Measurements from ENCODE around the gene ZNF335.

ZNF335 gene

DNA sequence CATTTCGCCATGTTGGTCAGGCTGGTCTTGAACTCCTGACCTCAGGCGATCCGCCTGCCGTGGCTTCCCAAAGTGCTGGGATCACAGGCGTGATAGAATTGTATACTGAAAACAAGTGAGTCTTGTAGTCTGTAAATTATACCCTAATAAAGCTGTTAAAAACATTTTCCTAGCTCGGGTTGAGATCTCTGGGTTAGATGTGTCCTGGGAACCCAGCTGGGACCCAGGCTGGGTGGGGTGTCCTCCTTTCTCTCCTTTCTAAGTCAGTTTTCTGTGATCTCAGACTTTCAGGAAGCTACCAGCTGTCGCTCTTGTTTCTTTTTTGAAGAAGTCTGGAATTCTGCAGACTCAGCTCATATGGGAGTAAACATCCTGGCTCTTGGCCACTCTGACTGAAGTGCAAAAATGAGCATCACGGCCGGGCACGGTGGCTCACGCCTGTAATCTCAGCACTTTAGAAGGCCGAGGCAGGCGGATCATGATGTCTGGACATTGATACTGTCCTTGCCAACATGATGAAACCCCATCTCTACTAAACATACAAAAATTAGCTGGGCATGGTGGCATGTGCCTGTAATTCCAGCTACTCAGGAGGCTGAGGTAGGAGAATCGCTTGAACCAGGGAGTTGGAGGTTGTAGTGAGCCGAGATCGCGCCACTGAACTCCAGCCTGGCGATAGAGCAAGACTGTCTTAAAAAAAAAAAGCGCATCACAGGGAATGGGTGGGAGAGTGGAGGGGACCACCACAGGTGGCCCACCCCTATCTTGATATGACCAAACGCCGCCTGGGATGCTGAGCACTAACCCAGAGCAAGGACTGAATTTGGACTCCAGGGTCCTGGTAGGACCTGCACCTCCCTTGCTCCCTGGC lies 47.4 kb downstream of the ZNF335 start:
- Histone ChIP-seq H2AK5ac (ENCODE audit: low read length, severe bottlenecking) (peak overlapping the region; percentile 82), H3K14ac (ENCODE audit: low read length in 2 of 2) (peak overlapping the region in 1 of 2 experiments; percentile 7), H4K8ac (ENCODE audit: low read length) (peak overlapping the region; percentile 77), H2BK5ac (ENCODE audit: low read depth, low read length, poor library complexity, severe bottlenecking) (no peak overlapping the region), H3K23ac (ENCODE audit: low read length in 2 of 2) (no peak overlapping the region), H2AFZ (ENCODE audit: low read depth, low read length) (no peak overlapping the region), H3K27me3 (ENCODE audit: control insufficient read depth in 1 of 2, insufficient read depth in 1 of 2, low read length in 2 of 2) (no peaks in the 10 kb centered on the region), H3K18ac (ENCODE audit: low read depth in 1 of 2, low read length in 2 of 2) (peak overlapping the region; percentile 63 to 72), H3K9me3 (ENCODE audit: control insufficient read depth, low read length) (no peaks in the 10 kb centered on the region), H3K36me3 (ENCODE audit: control insufficient read depth in 1 of 2, insufficient read depth in 2 of 2, low read depth in 1 of 2, low read length in 2 of 2) (no peaks in the 10 kb centered on the region), H4K91ac (ENCODE audit: low read length) (peak overlapping the region; percentile 90), H2BK120ac (ENCODE audit: low read depth, low read length) (peak overlapping the region; percentile 61), H3K9ac (ENCODE audit: low read length) (peak overlapping the region; percentile 66), H3K4me2 (ENCODE audit: low read length, poor library complexity, severe bottlenecking) (peak overlapping the region; percentile 19), H3K4me3 (ENCODE audit: insufficient read depth in 1 of 2, low read depth in 1 of 2, low read length in 2 of 2) (no peak overlapping the region), H3K79me1 (replicated peaks; ENCODE audit: low read length, poor library complexity, severe bottlenecking) (no peaks in the 10 kb centered on the region), H3K27ac (ENCODE audit: low read length, poor library complexity, severe bottlenecking) (peak overlapping the region; percentile 56), H3K4ac (ENCODE audit: low read depth in 1 of 2, low read length in 2 of 2) (peak overlapping the region; percentile 57 to 64), H2BK15ac (ENCODE audit: low read depth, poor library complexity, severe bottlenecking) (peak overlapping the region; percentile 69), H2BK12ac (ENCODE audit: low read length in 2 of 2) (peak overlapping the region; percentile 66 to 91), H3K4me1 (ENCODE audit: control insufficient read depth, insufficient read depth, low read depth, low read length) (peaks cover 19% of the 10 kb centered on the region)
- WGBS, result 47% methylated on average over 20 of the region's 21 CpGs
- DNase-seq, result peak; percentile 89

DNA sequence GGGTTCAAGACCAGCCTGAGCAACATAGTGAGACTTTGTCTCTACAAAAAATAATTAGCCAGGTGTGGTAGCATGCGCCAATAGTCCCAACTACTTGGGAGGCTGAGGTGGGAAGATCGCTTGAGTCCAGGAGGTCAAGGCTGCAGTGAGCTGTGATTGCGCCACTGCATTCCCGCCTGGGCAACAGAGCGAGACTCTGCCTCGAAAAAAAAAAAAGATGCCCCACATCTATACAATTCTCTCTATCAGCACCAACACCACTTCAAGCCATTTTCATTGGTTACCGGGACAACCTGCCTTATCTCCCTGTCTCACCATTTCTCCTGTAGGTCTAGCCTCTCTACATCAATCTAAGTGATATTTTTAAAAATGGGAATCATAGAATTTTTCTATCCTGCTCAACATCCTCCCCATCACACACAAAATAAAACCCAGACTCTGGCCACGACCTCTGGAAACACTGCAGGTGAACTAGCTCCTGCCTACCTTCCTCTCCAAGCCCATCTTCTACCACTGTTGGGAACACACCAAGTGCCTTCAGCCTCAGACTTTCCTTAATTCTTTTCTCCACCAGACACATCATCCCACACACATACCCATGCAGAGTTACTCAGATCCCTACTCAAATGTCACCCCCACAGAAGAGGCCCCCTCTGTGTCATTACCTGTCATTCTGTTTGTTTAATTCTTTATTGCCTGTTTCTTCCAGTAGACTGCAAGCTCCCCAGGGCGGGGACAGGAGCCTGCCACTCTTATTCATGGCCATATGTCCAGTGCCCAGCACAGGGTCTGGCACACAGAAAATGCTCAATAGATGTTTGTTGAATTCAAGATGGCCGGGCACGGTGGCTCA lies 50.4 kb downstream of the ZNF335 start:
- Histone ChIP-seq H2BK15ac (ENCODE audit: low read depth, poor library complexity, severe bottlenecking) (peak overlapping the region; percentile 52), H2AFZ (ENCODE audit: low read depth, low read length) (no peak overlapping the region), H3K9me3 (ENCODE audit: control insufficient read depth, low read length) (no peaks in the 10 kb centered on the region), H2AK5ac (ENCODE audit: low read length, severe bottlenecking) (peak overlapping the region; percentile 72), H3K4me3 (ENCODE audit: insufficient read depth in 1 of 2, low read depth in 1 of 2, low read length in 2 of 2) (no peak overlapping the region), H3K9ac (ENCODE audit: low read length) (no peak overlapping the region), H3K14ac (ENCODE audit: low read length in 2 of 2) (no peak overlapping the region), H4K8ac (ENCODE audit: low read length) (no peak overlapping the region), H3K18ac (ENCODE audit: low read depth in 1 of 2, low read length in 2 of 2) (peak overlapping the region in 1 of 2 experiments; percentile 54), H3K4me2 (ENCODE audit: low read length, poor library complexity, severe bottlenecking) (no peak overlapping the region), H3K79me1 (replicated peaks; ENCODE audit: low read length, poor library complexity, severe bottlenecking) (no peaks in the 10 kb centered on the region), H2BK120ac (ENCODE audit: low read depth, low read length) (peak overlapping the region; percentile 42), H3K36me3 (ENCODE audit: control insufficient read depth in 1 of 2, insufficient read depth in 2 of 2, low read depth in 1 of 2, low read length in 2 of 2) (no peaks in the 10 kb centered on the region), H3K4ac (ENCODE audit: low read depth in 1 of 2, low read length in 2 of 2) (no peak overlapping the region), H3K4me1 (ENCODE audit: control insufficient read depth, insufficient read depth, low read depth, low read length) (peaks cover 27% of the 10 kb centered on the region), H2BK12ac (ENCODE audit: low read length in 2 of 2) (peak overlapping the region in 1 of 2 experiments; percentile 67), H3K23ac (ENCODE audit: low read length in 2 of 2) (no peak overlapping the region), H4K91ac (ENCODE audit: low read length) (no peak overlapping the region), H2BK5ac (ENCODE audit: low read depth, low read length, poor library complexity, severe bottlenecking) (no peak overlapping the region), H3K27me3 (ENCODE audit: control insufficient read depth in 1 of 2, insufficient read depth in 1 of 2, low read length in 2 of 2) (no peaks in the 10 kb centered on the region), H3K27ac (ENCODE audit: low read length, poor library complexity, severe bottlenecking) (no peak overlapping the region)
- no peak for DNase-seq
- 88% methylated on average over 11 of the region's 11 CpGs for WGBS

DNA sequence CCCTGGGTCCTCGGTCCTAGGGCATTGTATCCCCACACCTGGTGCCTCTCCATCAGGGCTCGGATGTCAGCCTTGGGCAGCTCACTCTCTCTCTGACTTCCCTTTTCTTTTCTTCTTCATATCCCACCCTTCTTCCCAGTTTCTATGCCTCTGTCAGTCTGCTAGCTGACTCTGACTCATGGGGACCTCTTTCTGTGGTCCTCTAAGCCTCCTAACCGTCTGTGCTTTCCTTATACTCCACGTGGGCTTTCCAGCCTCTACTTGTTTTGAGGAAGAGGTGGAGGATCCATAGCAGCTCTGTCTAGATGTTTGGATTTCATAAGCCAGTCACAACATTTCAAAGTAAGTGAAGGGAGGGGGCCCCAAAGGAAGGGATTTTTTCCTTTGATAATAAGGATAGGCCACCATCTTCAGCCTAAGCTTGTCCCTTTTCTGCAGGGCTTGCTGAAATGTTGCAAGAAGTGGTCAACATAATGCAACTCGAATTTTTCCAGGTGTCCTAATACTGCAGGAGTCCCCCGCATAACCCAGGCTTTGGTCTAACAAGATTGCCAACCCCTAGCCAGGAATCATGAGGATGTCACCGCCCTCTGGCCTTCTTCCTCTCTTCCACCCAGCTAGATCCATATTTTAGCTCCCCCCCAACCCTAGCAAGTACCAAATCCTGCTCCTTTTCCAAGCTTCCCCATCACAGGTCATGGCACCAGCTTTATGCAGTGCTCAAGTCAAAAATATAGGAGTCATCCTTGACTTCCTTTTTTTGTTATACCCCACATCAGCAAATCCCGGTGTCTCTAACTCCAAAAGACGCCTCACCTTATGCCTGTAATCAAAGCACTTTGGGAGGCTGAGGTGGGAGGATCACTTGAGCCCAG lies 51.3 kb downstream of the ZNF335 start:
- peak overlapping the region; percentile 55 for H3K27ac ChIP-seq (ENCODE audit: low read length, poor library complexity, severe bottlenecking)
- H2BK120ac ChIP-seq (ENCODE audit: low read depth, low read length), result no peak overlapping the region
- H2BK5ac ChIP-seq (ENCODE audit: low read depth, low read length, poor library complexity, severe bottlenecking), result no peak overlapping the region
- WGBS, result 87% methylated on average over 8 of the region's 9 CpGs
- H3K9ac ChIP-seq (ENCODE audit: low read length), result peak overlapping the region; percentile 74
- no peaks in the 10 kb centered on the region for H3K79me1 ChIP-seq (replicated peaks; ENCODE audit: low read length, poor library complexity, severe bottlenecking)
- peak; percentile 36 for DNase-seq
- H3K4me3 ChIP-seq (ENCODE audit: insufficient read depth in 1 of 2, low read depth in 1 of 2, low read length in 2 of 2), result no peak overlapping the region
- H3K23ac ChIP-seq (ENCODE audit: low read length in 2 of 2), result no peak overlapping the region
- H2BK15ac ChIP-seq (ENCODE audit: low read depth, poor library complexity, severe bottlenecking), result no peak overlapping the region
- H2AFZ ChIP-seq (ENCODE audit: low read depth, low read length), result no peak overlapping the region
- H2BK12ac ChIP-seq (ENCODE audit: low read length in 2 of 2), result no peak overlapping the region
- H4K8ac ChIP-seq (ENCODE audit: low read length), result peak overlapping the region; percentile 0
- no peaks in the 10 kb centered on the region for H3K9me3 ChIP-seq (ENCODE audit: control insufficient read depth, low read length)
- H3K14ac ChIP-seq (ENCODE audit: low read length in 2 of 2), result no peak overlapping the region
- peak overlapping the region; percentile 79 for H2AK5ac ChIP-seq (ENCODE audit: low read length, severe bottlenecking)
- peak overlapping the region in 1 of 2 experiments; percentile 12 for H3K18ac ChIP-seq (ENCODE audit: low read depth in 1 of 2, low read length in 2 of 2)
- H3K4me1 ChIP-seq (ENCODE audit: control insufficient read depth, insufficient read depth, low read depth, low read length), result peaks cover 26% of the 10 kb centered on the region
- no peaks in the 10 kb centered on the region for H3K27me3 ChIP-seq (ENCODE audit: control insufficient read depth in 1 of 2, insufficient read depth in 1 of 2, low read length in 2 of 2)
- H3K36me3 ChIP-seq (ENCODE audit: control insufficient read depth in 1 of 2, insufficient read depth in 2 of 2, low read depth in 1 of 2, low read length in 2 of 2), result no peaks in the 10 kb centered on the region
- no peak overlapping the region for H3K4ac ChIP-seq (ENCODE audit: low read depth in 1 of 2, low read length in 2 of 2)
- H3K4me2 ChIP-seq (ENCODE audit: low read length, poor library complexity, severe bottlenecking), result no peak overlapping the region
- H4K91ac ChIP-seq (ENCODE audit: low read length), result peak overlapping the region; percentile 39
